GM19467 (cell line): ENCODE measurements around the gene FOXP1.

Experiments
- ATAC-seq: cut with Tn5 transposase; IDR thresholded peaks from one replicate; pipeline ENCODE4 v1.9.1; 2021; ENCODE audit warnings: mild to moderate bottlenecking, moderate library complexity; ENCODE audit not compliant: unreplicated experiment

The FOXP1 gene

GRCh38 chr3:71565316-71565715 lies 18.2 kb downstream of the FOXP1 start:
- ATAC-seq = no peak

DNA sequence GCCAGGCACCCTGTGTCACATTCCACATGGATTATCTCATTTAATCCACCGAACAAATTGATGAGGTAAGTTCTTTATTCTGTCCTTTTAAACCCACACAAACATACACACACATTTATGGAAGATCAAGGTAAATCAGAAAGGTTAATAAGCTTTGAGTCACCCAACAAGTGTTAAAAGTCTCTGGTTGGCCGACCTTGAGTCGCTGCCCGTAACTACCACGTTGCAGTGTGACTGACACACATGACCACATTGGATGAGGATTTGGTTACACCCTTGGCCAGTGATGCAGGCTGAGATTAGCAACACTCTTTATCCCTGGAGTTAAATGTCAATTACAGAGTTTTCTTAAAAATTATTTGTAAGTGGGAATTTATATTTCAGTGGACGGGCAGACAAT lies 19.2 kb downstream of the FOXP1 start:
- peak; percentile 51 for ATAC-seq

DNA sequence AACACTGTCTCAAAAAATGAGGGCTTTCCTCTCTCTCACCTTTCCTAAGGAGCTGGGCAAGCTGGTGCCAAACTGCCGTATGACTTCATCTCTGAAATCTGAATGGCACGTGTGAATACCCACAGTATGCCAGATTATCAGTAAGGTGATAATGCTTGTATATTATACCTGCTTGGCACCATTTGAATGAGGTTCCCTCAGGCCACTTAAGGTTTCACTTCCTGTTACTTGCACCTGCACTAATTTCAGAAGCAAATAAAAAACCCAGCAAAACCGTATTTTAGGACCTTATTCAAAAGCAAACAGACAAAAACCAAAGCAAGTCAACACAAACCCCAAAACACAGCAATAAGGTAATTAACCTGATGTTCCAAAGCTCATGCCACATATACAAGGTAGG lies 19.7 kb downstream of the FOXP1 start:
- peak; percentile 85 for ATAC-seq

GRCh38 chr3:71562938-71563337 lies 20.6 kb downstream of the FOXP1 start:
- ATAC-seq = no peak

- ATAC-seq = no peak
Observed at GRCh38 chr3:71560665-71561064, 22.9 kb downstream of the FOXP1 start.

DNA sequence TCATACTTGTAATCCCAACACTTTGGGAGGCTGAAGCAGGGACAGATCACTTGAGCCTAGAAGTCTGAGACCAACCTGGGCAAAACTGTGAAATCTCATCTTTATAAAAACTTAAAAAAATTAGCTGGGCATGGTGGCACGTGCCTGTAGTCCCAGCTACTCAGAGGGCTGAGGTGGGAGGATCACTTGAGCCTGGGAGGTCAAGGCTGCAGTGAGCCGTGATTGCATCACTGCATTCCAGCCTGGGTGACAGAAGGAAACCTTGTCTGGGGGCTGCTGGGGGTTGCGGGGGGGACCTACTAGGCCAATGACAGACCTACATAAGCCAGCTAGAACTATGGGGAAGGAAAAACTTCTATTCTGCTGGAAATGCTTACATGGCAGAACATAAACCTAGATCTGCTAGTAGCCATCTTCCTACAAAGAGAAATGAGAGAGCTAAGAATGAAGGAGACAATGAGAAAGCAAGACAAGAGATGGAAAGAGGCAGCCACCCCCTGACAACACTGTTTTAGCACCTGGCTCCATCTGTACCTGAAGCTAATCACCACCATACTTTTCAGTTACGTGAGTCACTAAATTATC lies 23.9 kb downstream of the FOXP1 start:
- no peak for ATAC-seq

GRCh38 chr3:71559021-71559420 lies 24.5 kb downstream of the FOXP1 start:
- no peak for ATAC-seq

- peak; percentile 48 for ATAC-seq
Observed at GRCh38 chr3:71554649-71555048, 28.9 kb downstream of the FOXP1 start.

GRCh38 chr3:71551311-71551919 lies 32.1 kb downstream of the FOXP1 start:
- ATAC-seq = no peak

DNA sequence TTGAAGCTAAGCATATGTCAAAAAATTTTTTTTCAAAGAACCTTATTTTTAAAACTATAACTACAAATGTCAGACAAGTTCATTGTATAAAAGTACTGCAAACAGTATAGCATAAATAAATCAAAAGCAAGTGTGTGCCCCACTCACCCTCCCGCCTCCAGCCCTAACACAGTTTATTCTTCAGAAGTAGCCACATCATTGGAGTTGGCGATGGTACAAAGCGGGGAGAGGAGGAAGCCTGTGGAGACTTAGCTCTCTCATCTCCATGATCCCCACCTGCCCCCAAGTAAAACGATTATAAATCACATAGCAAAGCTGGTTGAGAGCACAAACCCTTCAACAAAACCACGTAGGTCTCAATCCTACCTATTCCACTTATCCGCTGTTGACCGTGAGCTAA lies 33.6 kb downstream of the FOXP1 start:
- ATAC-seq = no peak

DNA sequence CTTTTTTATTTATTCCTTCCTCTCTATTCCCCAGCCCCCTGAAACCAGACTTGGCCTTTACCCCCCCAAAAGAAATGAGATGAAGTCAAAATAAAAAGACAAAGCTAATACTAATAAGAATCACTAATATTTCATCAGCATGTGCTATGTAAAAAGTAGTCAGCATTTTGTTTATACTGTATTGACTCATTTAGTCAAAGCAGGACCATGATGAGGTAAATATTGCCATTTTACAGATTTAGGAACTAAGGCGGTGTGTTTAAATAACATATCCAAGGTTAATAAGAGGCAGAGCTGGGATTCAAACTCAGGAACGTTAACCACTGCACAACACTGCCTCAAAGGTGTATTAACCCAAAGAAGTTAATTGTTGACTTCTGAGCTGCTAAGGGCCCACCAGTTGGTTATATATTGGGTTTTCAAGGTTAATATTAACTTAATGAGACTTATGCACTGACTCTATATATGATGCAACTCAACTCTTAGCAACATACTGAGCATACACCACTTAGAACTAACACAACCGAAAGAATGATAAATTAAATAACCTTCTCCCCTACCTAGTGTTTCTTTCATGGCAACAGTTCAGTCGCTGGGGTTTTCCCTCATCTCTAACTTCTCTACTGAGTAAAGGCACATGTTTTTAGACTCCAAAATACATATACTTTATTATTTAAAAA lies 34.7 kb downstream of the FOXP1 start:
- peak; percentile 94 for ATAC-seq

- no peak for ATAC-seq
Observed at GRCh38 chr3:71547249-71548198, 36.0 kb downstream of the FOXP1 start.

GRCh38 chr3:71546821-71547220 lies 36.7 kb downstream of the FOXP1 start:
- no peak for ATAC-seq

- no peak for ATAC-seq
Observed at GRCh38 chr3:71545330-71545729, 38.2 kb downstream of the FOXP1 start.

DNA sequence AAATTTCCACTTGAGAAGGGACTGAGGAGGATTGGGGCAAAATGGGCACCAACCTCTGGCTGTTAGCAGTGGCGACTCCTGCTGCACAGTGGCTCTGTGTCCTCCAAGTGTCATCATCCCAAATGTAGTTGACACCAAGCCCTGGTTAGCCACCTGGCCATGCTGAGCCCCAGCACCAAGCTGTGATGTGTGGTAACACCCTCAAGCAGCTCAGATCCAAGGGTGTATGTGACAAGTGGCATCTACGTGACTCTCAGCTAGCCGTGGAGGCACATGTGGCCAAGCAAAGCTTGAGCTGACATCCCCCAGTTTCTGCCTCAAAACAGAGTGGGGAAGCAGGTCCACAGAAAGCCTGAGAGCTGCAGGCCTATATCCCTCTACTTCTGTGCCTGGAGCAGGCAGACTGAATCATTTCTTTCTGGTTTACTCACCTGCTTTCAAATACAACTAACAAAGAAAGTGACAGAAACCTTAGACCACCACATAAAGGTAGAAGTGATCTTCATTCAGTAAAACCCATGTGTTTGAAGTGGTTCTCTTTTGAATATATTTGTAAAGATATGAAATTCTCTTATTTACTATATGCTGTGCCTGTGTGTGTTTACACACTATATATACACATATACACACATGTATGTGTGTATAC lies 40.0 kb downstream of the FOXP1 start:
- no peak for ATAC-seq

DNA sequence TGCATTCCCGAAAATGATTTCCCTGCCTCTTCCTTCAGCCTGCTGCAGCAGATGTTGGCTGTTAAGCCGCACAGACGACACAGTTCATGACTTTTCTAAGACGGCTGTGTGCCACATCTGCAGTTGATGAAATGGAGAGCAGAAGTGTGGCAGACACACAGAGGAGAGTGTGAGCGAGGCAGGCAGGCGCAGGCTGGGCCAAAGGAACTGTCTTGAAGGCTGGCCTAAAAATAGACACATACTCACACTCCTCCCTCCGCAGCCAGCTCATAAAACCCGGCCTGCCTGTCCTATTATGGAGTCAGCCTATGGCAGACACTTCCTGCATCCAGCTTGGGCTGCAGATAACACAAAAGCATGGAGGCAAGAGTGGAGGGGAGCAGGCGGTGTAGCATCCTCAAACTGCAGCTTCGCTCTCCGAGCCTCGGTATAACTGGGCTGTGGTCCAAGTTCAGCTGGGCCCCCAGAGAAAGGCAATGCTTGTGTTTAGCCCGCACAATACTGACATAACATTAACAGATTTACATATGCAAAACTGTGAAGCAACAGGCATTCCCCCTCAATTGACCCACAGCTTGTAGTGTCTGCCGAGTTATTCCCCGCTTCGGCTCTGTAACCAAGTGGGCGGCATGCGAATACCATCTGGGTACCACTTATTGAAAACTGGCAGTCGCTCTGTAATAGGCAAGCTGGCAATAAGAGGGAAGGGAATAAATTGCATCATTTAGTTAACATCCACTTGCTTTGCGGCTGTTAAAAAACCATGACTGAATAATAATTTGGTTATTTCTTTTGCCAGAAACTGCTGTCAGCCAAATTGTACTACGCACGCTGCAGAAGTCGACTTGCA lies 40.8 kb downstream of the FOXP1 start:
- peak; percentile 74 for ATAC-seq

DNA sequence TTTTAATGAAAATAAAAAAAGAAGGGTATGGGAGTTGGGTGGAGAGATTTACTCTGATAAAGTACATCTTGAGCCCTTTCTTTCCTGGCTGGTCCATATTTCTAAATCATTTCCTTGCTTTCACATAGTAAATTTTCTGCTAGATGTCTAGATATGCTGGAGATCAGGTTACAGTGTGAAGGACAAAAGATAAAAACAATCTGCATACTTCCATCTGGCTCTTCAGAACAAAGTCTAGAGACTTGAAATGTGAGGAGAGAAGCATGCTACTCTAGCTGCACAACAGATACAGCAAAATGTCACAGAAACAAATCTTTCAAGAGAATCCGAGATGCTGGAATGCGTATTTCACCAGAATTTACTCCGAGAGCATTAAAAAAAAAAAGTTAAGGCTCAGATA lies 42.2 kb downstream of the FOXP1 start:
- no peak for ATAC-seq

DNA sequence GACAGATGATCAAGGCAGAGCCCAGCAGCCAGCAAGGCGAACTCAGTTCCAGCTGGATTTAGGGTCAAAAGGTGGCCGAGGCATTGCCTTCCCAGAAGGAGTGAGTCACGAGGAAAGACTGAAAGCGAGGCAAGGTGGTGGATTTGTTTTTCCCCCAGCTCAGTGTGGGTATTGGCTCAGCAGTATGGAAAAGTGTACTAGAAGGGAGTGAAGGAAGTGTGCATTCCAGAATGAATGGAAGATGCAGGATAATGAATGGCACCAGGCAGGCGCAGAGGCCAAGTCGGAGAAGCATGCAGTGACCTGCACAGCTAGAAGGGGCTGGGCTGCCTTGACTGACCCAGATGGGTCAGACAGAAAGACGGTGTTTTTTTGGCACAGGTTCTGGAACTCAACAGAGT lies 46.3 kb downstream of the FOXP1 start:
- ATAC-seq = no peak

GRCh38 chr3:71536376-71536965 lies 47.1 kb downstream of the FOXP1 start:
- no peak for ATAC-seq

DNA sequence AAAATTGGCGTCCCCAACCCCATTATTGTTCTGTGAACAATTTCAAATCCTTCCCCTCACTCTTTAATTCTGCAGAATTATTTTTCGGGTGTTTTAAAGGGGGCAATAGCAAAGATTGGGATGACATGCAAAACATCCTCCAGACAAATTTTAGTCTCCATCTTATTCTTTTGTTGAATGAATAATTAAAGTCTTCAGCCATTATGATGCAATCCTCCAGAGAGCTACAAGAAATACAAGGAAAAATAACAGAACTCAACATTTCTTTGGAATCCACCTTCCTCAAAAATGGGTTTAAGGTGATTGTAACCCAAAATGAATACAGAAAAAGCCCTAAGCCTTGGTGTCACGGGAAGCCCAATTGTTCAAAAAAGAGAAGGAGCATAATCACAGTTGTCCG lies 49.9 kb downstream of the FOXP1 start:
- ATAC-seq = no peak
